GM12873 (cell line): ENCODE data around the gene KAT6B.

Experiments
- CTCF ChIP-seq: IDR thresholded peaks from 2 replicates; pipeline ENCODE4 v1.5.1; 2012; ENCODE audit warnings: low read depth, mild to moderate bottlenecking, moderate library complexity, low read length, control low read depth; ENCODE audit not compliant: insufficient read depth; ENCODE audit errors: missing control alignments

Gene KAT6B

GRCh38 chr10:75021379-75022249 is 195.2 kb downstream of the KAT6B start:
- TF ChIP-seq CTCF = no peak

DNA sequence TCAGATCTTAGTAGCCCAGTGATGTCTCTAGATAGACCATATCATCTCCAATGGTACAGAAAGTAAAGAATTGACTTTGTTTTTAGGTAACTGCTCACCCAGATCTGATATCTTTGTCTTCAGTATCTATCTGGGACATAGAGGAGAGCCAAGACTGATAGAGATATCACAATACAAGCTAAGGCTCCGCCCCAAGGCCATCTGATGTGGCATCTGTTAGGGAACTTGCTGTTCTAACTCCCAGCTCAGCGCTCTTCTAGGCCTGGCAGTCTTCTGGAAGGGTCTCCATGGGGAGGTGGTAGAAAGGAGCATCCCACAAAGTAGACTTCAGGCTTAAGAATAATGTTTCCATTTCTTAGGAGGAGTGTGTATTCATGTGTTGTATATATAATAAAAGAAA is 196.7 kb downstream of the KAT6B start:
- no peak for TF ChIP-seq CTCF

DNA sequence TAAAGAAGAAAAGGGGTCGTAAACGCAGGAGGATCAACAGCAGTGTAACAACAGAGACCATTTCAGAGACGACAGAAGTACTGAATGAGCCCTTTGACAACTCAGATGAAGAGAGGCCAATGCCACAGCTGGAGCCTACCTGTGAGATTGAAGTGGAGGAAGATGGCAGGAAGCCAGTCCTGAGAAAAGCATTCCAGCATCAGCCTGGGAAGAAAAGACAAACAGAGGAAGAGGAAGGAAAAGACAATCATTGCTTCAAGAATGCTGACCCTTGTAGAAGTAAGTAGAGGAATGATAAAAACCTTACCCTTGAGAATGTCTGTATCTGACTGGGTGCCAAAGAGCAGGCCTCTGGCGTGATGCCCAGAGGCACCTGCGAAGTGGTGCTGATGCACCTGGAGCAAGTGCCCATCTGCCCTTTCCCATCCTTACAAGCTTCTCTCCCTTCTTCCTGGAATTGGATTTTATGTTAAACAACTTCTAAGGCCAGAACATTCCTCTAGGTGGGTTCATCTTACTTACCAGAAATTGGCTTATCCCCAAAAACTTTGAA is 198.6 kb downstream of the KAT6B start:
- TF ChIP-seq CTCF = no peak

- no peak for TF ChIP-seq CTCF
Observed at GRCh38 chr10:75028049-75028448, 201.6 kb downstream of the KAT6B start.

DNA sequence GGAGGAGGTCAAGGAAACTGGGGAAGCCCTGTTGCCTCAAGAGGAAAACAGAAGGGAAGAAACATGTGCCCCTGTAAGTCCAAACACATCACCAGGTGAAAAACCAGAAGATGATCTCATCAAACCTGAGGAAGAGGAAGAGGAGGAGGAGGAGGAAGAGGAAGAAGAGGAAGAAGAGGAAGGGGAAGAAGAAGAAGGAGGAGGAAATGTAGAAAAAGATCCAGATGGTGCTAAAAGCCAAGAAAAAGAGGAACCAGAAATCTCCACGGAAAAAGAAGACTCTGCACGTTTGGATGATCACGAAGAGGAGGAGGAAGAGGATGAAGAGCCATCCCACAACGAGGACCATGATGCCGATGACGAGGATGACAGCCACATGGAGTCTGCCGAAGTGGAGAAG is 202.3 kb downstream of the KAT6B start:
- no peak for TF ChIP-seq CTCF

DNA sequence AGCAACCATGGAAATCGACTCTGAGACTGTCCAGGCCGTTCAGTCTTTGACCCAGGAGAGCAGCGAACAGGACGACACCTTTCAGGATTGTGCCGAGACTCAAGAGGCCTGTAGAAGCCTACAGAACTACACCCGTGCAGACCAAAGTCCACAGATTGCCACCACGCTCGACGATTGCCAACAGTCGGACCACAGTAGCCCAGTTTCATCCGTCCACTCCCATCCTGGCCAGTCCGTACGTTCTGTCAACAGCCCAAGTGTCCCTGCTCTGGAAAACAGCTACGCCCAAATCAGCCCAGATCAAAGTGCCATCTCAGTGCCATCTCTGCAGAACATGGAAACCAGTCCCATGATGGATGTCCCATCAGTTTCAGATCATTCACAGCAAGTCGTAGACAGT is 203.0 kb downstream of the KAT6B start:
- TF ChIP-seq CTCF = no peak

GRCh38 chr10:75029857-75030256 is 203.5 kb downstream of the KAT6B start:
- no peak for TF ChIP-seq CTCF
